Adrenal gland (tissue), 5 donors: ENCODE data around the gene FAM131C.

ENCODE experiments used
- POLR2A ChIP-seq, 2 donors: fragments of 450-650 bp; IDR thresholded peaks; one replicate each; pipeline ENCODE4 v1.6.1; 2017; ENCODE audit warnings: antibody characterized with exemption in 2 of 2, mild to moderate bottlenecking in 2 of 2, moderate library complexity in 1 of 2
- TF ChIP-seq, protein P1 (sequence below), 6 experiments: fragments of 450-650 bp in 4 of 6; fragments of 200-600 bp in 2 of 6; sonication (generic) in 1 of 6; IDR thresholded peaks; 1 replicate in 5 of 6; 2 replicates in 1 of 6; pipeline versions ENCODE4 v1.5.1 to v1.8.0; 2016 to 2021; ENCODE audit warnings: antibody characterized with exemption in 6 of 6, mild to moderate bottlenecking in 2 of 6, moderate library complexity in 1 of 6
- donor health status: DM: no; HTN: no; CAD: no.

GRCh38 chr1:16009678-16010077 is 63.8 kb downstream of the FAM131C start:
- TF ChIP-seq, protein P1, sequence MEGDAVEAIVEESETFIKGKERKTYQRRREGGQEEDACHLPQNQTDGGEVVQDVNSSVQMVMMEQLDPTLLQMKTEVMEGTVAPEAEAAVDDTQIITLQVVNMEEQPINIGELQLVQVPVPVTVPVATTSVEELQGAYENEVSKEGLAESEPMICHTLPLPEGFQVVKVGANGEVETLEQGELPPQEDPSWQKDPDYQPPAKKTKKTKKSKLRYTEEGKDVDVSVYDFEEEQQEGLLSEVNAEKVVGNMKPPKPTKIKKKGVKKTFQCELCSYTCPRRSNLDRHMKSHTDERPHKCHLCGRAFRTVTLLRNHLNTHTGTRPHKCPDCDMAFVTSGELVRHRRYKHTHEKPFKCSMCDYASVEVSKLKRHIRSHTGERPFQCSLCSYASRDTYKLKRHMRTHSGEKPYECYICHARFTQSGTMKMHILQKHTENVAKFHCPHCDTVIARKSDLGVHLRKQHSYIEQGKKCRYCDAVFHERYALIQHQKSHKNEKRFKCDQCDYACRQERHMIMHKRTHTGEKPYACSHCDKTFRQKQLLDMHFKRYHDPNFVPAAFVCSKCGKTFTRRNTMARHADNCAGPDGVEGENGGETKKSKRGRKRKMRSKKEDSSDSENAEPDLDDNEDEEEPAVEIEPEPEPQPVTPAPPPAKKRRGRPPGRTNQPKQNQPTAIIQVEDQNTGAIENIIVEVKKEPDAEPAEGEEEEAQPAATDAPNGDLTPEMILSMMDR (IDR thresholded peaks at IDR 0.05), result no peak
- no peak for TF ChIP-seq POLR2A (IDR thresholded peaks at IDR 0.05)
